Endothelial cell of umbilical vein (primary cell): Measurements from ENCODE around the gene STK10. TPM values are rescaled to one million over a fixed set of nuclear protein-coding genes. Genes with fewer than 3 reads are reported as not detected.

ENCODE experiments used
- BruUV-seq: library from RNA; stranded (reverse); fragments of 400-500 nt; replicated peaks from 2 replicates; lab custom pipeline; 2021; lab: Mats Ljungman, UMichigan
- CTCF ChIA-PET: fragments of 300-600, 350-600 bp; sonication (Branson Sonifier 250); formaldehyde crosslinking; loops from one replicate; lab custom pipeline; 2021; ENCODE audit warnings: antibody characterized with exemption, inconsistent platforms; lab: Charles Lee
- POLR2A ChIA-PET: fragments of 300-600, 350-600 bp; sonication (Branson Sonifier 250); formaldehyde crosslinking; loops from one replicate; lab custom pipeline; 2021; ENCODE audit warnings: antibody characterized with exemption, inconsistent platforms; lab: Charles Lee
- DNase-seq: peaks from one replicate; pipeline ENCODE4 v3.0.0-alpha.2; 2011; ENCODE audit warnings: low read depth, low spot score
- FAIRE-seq: peaks from 2 replicates; lab custom pipeline; 2011; peaks lifted over from hg19 to GRCh38; lab: Jason Lieb, UNC
- H2AFZ ChIP-seq: 2 replicates; pipeline ENCODE4 v1.6.0; 2012; ENCODE audit warnings: low read depth, low read length, control low read depth, inconsistent platforms
- H3K27ac ChIP-seq: 2 replicates; pipeline ENCODE4 v1.5.1; 2011; ENCODE audit warnings: low read depth, mild to moderate bottlenecking, control low read depth, low read length, moderate library complexity; ENCODE audit not compliant: insufficient read depth
- H3K27me3 ChIP-seq, 2 experiments: 2 replicates each; pipeline versions ENCODE4 v1.6.0 to v1.6.1; 2011; ENCODE audit warnings: low read length in 2 of 2, mixed read lengths in 1 of 2; ENCODE audit not compliant: control insufficient read depth in 2 of 2, insufficient read depth in 2 of 2
- H3K36me3 ChIP-seq, 2 experiments: 2 replicates in 1 of 2; 3 replicates in 1 of 2; pipeline ENCODE4 v1.5.1; 2011; ENCODE audit warnings: low read length in 2 of 2, mild to moderate bottlenecking in 1 of 2, moderate library complexity in 1 of 2; ENCODE audit not compliant: control insufficient read depth in 2 of 2, insufficient read depth in 2 of 2; ENCODE audit errors: extremely low read depth in 1 of 2
- H3K4me1 ChIP-seq: 3 replicates; pipeline ENCODE4 v1.5.1; 2011; ENCODE audit warnings: mild to moderate bottlenecking, low read length; ENCODE audit not compliant: control insufficient read depth, insufficient read depth; ENCODE audit errors: extremely low read depth
- H3K4me2 ChIP-seq: 2 replicates; pipeline ENCODE4 v1.6.1; 2011; ENCODE audit warnings: low read length, control low read depth, mixed read lengths; ENCODE audit not compliant: insufficient read depth
- H3K4me3 ChIP-seq, 3 experiments: fragments of 200-600 bp in 1 of 3; sonication (generic), shearing (Covaris generic) in 1 of 3; replicated peaks in 1 of 3; 2 replicates each; pipeline ENCODE4 v1.5.1; 2011 to 2016; ENCODE audit warnings: control low read depth in 3 of 3, low read length in 3 of 3, mild to moderate bottlenecking in 2 of 3, inconsistent platforms in 1 of 3, low read depth in 1 of 3, moderate library complexity in 1 of 3; ENCODE audit not compliant: insufficient read depth in 1 of 3
- H3K79me2 ChIP-seq: 2 replicates; pipeline ENCODE4 v1.6.0; 2012; ENCODE audit warnings: low read length, inconsistent platforms; ENCODE audit not compliant: control insufficient read depth, insufficient read depth
- H3K9ac ChIP-seq: replicated peaks from 2 replicates; pipeline ENCODE3; 2011; ENCODE audit warnings: low read length, control low read depth; ENCODE audit not compliant: insufficient read depth; ENCODE audit errors: extremely low read depth
- H3K9me1 ChIP-seq: replicated peaks from 3 replicates; pipeline ENCODE4 v1.6.0; 2011; ENCODE audit warnings: mild to moderate bottlenecking, low read length; ENCODE audit not compliant: control insufficient read depth, insufficient read depth; ENCODE audit errors: extremely low read depth
- H3K9me3 ChIP-seq: replicated peaks from 2 replicates; pipeline ENCODE4 v1.5.1; 2012; ENCODE audit warnings: low read length, inconsistent platforms; ENCODE audit not compliant: control insufficient read depth, insufficient read depth
- H4K20me1 ChIP-seq: replicated peaks from 2 replicates; pipeline ENCODE3; 2011; ENCODE audit warnings: mild to moderate bottlenecking, low read length; ENCODE audit not compliant: control insufficient read depth, insufficient read depth; ENCODE audit errors: extremely low read depth
- EZH2 ChIP-seq: IDR thresholded peaks from 2 replicates; pipeline ENCODE4 v1.6.1; 2012; ENCODE audit warnings: borderline replicate concordance, low read depth, mild to moderate bottlenecking, moderate library complexity, low read length, inconsistent platforms; ENCODE audit not compliant: severe bottlenecking
- GATA2 ChIP-seq: IDR thresholded peaks from 2 replicates; pipeline ENCODE4 v1.7.0; 2011; ENCODE audit warnings: low read depth, mild to moderate bottlenecking, moderate library complexity, mixed read lengths, low read length; ENCODE audit not compliant: insufficient read length, insufficient read depth
- JUN ChIP-seq: IDR thresholded peaks from 2 replicates; pipeline ENCODE4 v1.6.1; 2011; ENCODE audit warnings: borderline replicate concordance, low read depth; ENCODE audit not compliant: insufficient read length, insufficient read depth
- POLR2A ChIP-seq: IDR thresholded peaks from 2 replicates; pipeline ENCODE4 v1.6.1; 2012; ENCODE audit warnings: low read depth, mild to moderate bottlenecking, control low read depth, low read length
- POLR2AphosphoS5 ChIP-seq: IDR thresholded peaks from 2 replicates; pipeline ENCODE4 v1.6.1; 2012; ENCODE audit warnings: low read depth, mild to moderate bottlenecking, control low read depth, low read length, moderate library complexity; ENCODE audit not compliant: insufficient read depth
- dilution Hi-C: fragments of 300-500 bp; cut with MboI; formaldehyde crosslinking; loops from one replicate; pipeline ENCODE4 v1.15.0; 2019; ENCODE audit warnings: low sequenced_read_pairs; ENCODE audit not compliant: extremely low pct_ligation_motif_present
- intact Hi-C: fragments of 100-400 bp; cut with micrococcal nuclease; formaldehyde crosslinking; loops from one replicate; pipeline ENCODE4 v1.10.0; 2022
- polyA plus RNA-seq, 4 experiments: library from polyadenylated mRNA; depleted of rRNA in 3 of 4; stranded (reverse) in 3 of 4; unstranded in 1 of 4; fragments of >200 nt; gene quantifications; 2 replicates each; pipeline versions ENCODE4 v1.2.1 to v1.2.3, GENCODE V29; 2011 to 2012; ENCODE audit warnings: missing spikeins in 1 of 4
- total RNA-seq: library from RNA; stranded (reverse); gene quantifications from 2 replicates; pipeline ENCODE4 v1.2.3, GENCODE V29; 2021
- TF ChIP-seq, protein P1 (sequence below), 2 donors: IDR thresholded peaks; 1 replicate in 1 of 2; 2 replicates in 1 of 2; pipeline ENCODE4 v1.5.1; 2011; ENCODE audit warnings: low read length in 2 of 2, mild to moderate bottlenecking in 2 of 2, moderate library complexity in 2 of 2, control low read depth in 1 of 2, inconsistent platforms in 1 of 2, low read depth in 1 of 2; ENCODE audit not compliant: insufficient read depth in 1 of 2; ENCODE audit errors: extremely low read depth in 1 of 2
- TF ChIP-seq, protein P2 (sequence below): IDR thresholded peaks from 2 replicates; pipeline ENCODE4 v1.6.1; 2011; ENCODE audit not compliant: insufficient read depth, insufficient read length

The STK10 gene
- total and polyA plus RNA-seq, 2 donors (not counting 3 experiments of a cell fraction or from before 2014, with no cell fraction given): 16.9 to 47.2 TPM

DNA sequence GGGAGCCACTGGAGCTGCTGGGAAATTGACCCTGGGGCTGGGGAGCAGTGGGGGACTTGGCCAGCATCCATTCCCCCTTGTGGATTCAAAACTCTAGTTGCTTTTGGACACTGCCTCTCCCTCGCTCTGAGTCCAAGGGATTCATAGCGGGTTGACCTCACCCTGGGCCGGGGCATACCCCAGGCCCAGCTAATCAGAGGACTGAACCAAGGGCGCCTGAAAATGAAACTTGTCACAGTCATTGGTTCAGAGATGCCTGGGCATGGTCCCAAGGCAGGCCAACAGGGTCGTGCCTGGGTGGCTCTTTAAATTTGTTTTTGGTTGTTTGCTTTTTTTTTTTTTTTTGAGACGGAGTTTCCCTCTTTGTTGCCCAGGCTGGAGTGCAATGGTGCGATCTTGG, 22.6 kb downstream of the STK10 start:
- Histone ChIP-seq H3K9me1 (no peaks in the 10 kb centered on the region), H3K27ac (no peak overlapping the region), H3K36me3 (no peaks in the 10 kb centered on the region), H3K9me3 (no peaks in the 10 kb centered on the region), H3K27me3 (no peaks in the 10 kb centered on the region), H3K9ac (no peak overlapping the region), H2AFZ (no peak overlapping the region), H3K4me3 (no peak overlapping the region), H3K79me2 (no peaks in the 10 kb centered on the region), H3K4me2 (no peak overlapping the region), H4K20me1 (no peaks in the 10 kb centered on the region), H3K4me1 (no peaks in the 10 kb centered on the region)
- FAIRE-seq (no peak), DNase-seq (no peak)
- ChIA-PET CTCF (no interaction called here), POLR2A (no interaction called here)
- dilution Hi-C loops (no loop called here), intact Hi-C loops (no loop called here)
- no TSS peak for BruUV-seq
- TF ChIP-seq JUN (no peak), GATA2 (no peak)
- TF ChIP-seq, protein P1, sequence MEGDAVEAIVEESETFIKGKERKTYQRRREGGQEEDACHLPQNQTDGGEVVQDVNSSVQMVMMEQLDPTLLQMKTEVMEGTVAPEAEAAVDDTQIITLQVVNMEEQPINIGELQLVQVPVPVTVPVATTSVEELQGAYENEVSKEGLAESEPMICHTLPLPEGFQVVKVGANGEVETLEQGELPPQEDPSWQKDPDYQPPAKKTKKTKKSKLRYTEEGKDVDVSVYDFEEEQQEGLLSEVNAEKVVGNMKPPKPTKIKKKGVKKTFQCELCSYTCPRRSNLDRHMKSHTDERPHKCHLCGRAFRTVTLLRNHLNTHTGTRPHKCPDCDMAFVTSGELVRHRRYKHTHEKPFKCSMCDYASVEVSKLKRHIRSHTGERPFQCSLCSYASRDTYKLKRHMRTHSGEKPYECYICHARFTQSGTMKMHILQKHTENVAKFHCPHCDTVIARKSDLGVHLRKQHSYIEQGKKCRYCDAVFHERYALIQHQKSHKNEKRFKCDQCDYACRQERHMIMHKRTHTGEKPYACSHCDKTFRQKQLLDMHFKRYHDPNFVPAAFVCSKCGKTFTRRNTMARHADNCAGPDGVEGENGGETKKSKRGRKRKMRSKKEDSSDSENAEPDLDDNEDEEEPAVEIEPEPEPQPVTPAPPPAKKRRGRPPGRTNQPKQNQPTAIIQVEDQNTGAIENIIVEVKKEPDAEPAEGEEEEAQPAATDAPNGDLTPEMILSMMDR (IDR thresholded peaks at IDR 0.05; ENCODE audit: extremely low read depth in 1 of 2, insufficient read depth in 1 of 2, low read depth in 1 of 2, low read length in 2 of 2): no peak

DNA sequence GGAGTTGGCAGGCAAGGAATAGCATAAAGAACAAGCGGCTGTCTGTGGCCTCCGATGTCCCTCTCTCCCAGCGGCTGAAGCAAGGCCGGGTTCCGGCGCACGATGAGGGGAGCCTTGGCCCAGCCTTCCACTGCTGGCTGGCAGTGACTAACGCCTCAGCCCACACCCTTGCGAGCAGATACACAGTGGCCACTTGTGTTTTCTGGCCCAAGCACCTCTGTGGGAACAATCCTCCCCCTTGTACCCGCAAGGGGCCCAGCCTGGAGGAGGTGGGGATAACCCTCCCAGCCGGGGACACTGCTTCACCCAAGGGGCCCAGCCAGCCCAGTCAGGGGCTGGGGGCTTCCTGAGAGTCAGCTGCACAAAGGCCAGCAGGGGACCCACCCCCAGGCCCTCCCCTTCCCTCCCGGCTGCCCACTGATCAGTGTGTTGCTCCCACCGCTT, 23.2 kb downstream of the STK10 start:
- dilution Hi-C loops: no loop called here
- FAIRE-seq (no peak), DNase-seq (no peak)
- Histone ChIP-seq H4K20me1 (no peaks in the 10 kb centered on the region), H2AFZ (no peak overlapping the region), H3K4me2 (no peak overlapping the region), H3K4me3 (no peak overlapping the region), H3K9me1 (no peaks in the 10 kb centered on the region), H3K27ac (no peak overlapping the region), H3K27me3 (no peaks in the 10 kb centered on the region), H3K4me1 (no peaks in the 10 kb centered on the region), H3K79me2 (no peaks in the 10 kb centered on the region), H3K36me3 (no peaks in the 10 kb centered on the region), H3K9me3 (no peaks in the 10 kb centered on the region), H3K9ac (no peak overlapping the region)
- TF ChIP-seq POLR2AphosphoS5 (no peak), POLR2A (no peak), EZH2 (no peak)
- TF ChIP-seq, protein P2, sequence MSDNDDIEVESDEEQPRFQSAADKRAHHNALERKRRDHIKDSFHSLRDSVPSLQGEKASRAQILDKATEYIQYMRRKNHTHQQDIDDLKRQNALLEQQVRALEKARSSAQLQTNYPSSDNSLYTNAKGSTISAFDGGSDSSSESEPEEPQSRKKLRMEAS: no peak
- POLR2A ChIA-PET: interaction anchor here (0.6 kb wide), 1 partner anchor 158 kb away, joined by 9 read pairs; the partner anchor contains the start of gene FBXW11
- CTCF ChIA-PET: interaction anchor here (3.5 kb wide), 1 partner anchor 24 kb away, joined by 18 read pairs; the partner anchor contains the start of gene STK10
- intact Hi-C loops: no loop called here
- no TSS peak for BruUV-seq
